H1 (cell line): ENCODE results near the gene LTBP1. TPM values are rescaled to one million over a fixed set of nuclear protein-coding genes. Genes with fewer than 3 reads are reported as not detected.

Experiments
- CTCF ChIA-PET: fragments of 300-600 bp; sonication (Branson Sonifier 250); formaldehyde crosslinking; loops from one replicate; lab custom pipeline; 2021; ENCODE audit not compliant: partially characterized antibody; lab: Charles Lee
- POLR2A ChIA-PET: fragments of 300-600 bp; sonication (Branson Sonifier 250); formaldehyde crosslinking; loops from one replicate; lab custom pipeline; 2021; ENCODE audit warnings: inconsistent platforms; ENCODE audit not compliant: partially characterized antibody; lab: Charles Lee
- DNase-seq, 2 experiments: peaks; one replicate each; pipeline versions ENCODE4 v3.0.0 to v3.0.0-alpha.2; 2010 to 2022; ENCODE audit warnings: low spot score in 2 of 2, low read depth in 1 of 2, mixed read lengths in 1 of 2
- FAIRE-seq: peaks from 2 replicates; lab custom pipeline; 2011; peaks lifted over from hg19 to GRCh38; lab: Jason Lieb, UNC
- H2AFZ ChIP-seq: 2 replicates; pipeline ENCODE4 v1.8.1; 2012; ENCODE audit warnings: low read length, inconsistent platforms
- H2AK5ac ChIP-seq: 2 replicates; pipeline ENCODE4 v1.6.1; 2013; ENCODE audit warnings: low read depth, low read length
- H2BK120ac ChIP-seq: replicated peaks from 2 replicates; pipeline ENCODE3; 2013; ENCODE audit warnings: low read depth, low read length, inconsistent platforms
- H2BK12ac ChIP-seq: 2 replicates; pipeline ENCODE4 v1.6.1; 2013; ENCODE audit warnings: low read depth, low read length
- H2BK15ac ChIP-seq: 2 replicates; pipeline ENCODE4 v1.6.1; 2013; ENCODE audit warnings: low read length
- H2BK20ac ChIP-seq: 2 replicates; pipeline ENCODE4 v1.6.1; 2013; ENCODE audit warnings: low read length
- H2BK5ac ChIP-seq: 2 replicates; pipeline ENCODE4 v1.6.1; 2013; ENCODE audit warnings: low read depth, low read length
- H3K14ac ChIP-seq: 2 replicates; pipeline ENCODE4 v1.6.1; 2013; ENCODE audit warnings: inconsistent platforms; ENCODE audit not compliant: insufficient read length
- H3K18ac ChIP-seq: 2 replicates; pipeline ENCODE4 v1.6.1; 2013; ENCODE audit warnings: low read length; ENCODE audit errors: extremely low read depth
- H3K23ac ChIP-seq: 2 replicates; pipeline ENCODE4 v1.6.1; 2013; ENCODE audit warnings: inconsistent platforms; ENCODE audit not compliant: insufficient read length
- H3K23me2 ChIP-seq: 2 replicates; pipeline ENCODE4 v1.6.1; 2013; ENCODE audit warnings: low read depth, low read length
- H3K27ac ChIP-seq: 2 replicates; pipeline ENCODE4 v1.6.1; 2011; ENCODE audit warnings: low read depth, low read length, inconsistent platforms
- H3K27me3 ChIP-seq, 4 experiments: replicated peaks in 1 of 4; 1 replicate in 1 of 4; 2 replicates in 3 of 4; pipeline versions ENCODE4 v1.6.1 to v1.8.1; 2011 to 2013; ENCODE audit warnings: low read length in 3 of 4, mild to moderate bottlenecking in 3 of 4, inconsistent platforms in 2 of 4, mixed read lengths in 2 of 4, moderate library complexity in 1 of 4; ENCODE audit not compliant: control insufficient read depth in 3 of 4, insufficient read depth in 3 of 4; ENCODE audit errors: extremely low read depth in 1 of 4
- H3K36me3 ChIP-seq, 4 experiments: 2 replicates each; pipeline versions ENCODE4 v1.6.1 to v1.8.1; 2011 to 2013; ENCODE audit warnings: mild to moderate bottlenecking in 4 of 4, low read length in 3 of 4, moderate library complexity in 2 of 4, control low read depth in 1 of 4, inconsistent platforms in 1 of 4; ENCODE audit not compliant: insufficient read depth in 4 of 4, control insufficient read depth in 2 of 4
- H3K4ac ChIP-seq: replicated peaks from 2 replicates; pipeline ENCODE3; 2013; ENCODE audit warnings: low read length, low read depth, mixed read lengths, inconsistent platforms; ENCODE audit not compliant: insufficient read length
- H3K4me1 ChIP-seq, 4 experiments: replicated peaks in 1 of 4; 1 replicate in 1 of 4; 2 replicates in 3 of 4; pipeline versions ENCODE4 v1.6.1 to v1.8.1; 2011 to 2013; ENCODE audit warnings: low read length in 3 of 4, inconsistent platforms in 2 of 4, mixed read lengths in 1 of 4; ENCODE audit not compliant: insufficient read depth in 4 of 4, control insufficient read depth in 3 of 4
- H3K4me2 ChIP-seq, 2 experiments: 2 replicates each; pipeline versions ENCODE4 v1.6.1 to v1.8.1; 2011 to 2013; ENCODE audit warnings: low read depth in 2 of 2, low read length in 2 of 2, control low read depth in 1 of 2, inconsistent platforms in 1 of 2, mild to moderate bottlenecking in 1 of 2; ENCODE audit not compliant: insufficient read depth in 1 of 2
- H3K4me3 ChIP-seq, 4 experiments: fragments of 200-600, 300-600 bp in 1 of 4; sonication (generic), shearing (Covaris generic), sonication (Bioruptor Twin) in 1 of 4; 2 replicates each; pipeline versions ENCODE4 v1.5.1 to v1.8.1; 2011 to 2016; ENCODE audit warnings: low read length in 4 of 4, low read depth in 3 of 4, control low read depth in 2 of 4, inconsistent platforms in 2 of 4, mild to moderate bottlenecking in 2 of 4, mixed read lengths in 1 of 4, moderate library complexity in 1 of 4; ENCODE audit not compliant: insufficient read depth in 2 of 4; ENCODE audit errors: extremely low read depth in 1 of 4
- H3K56ac ChIP-seq: replicated peaks from 2 replicates; pipeline ENCODE3; 2013; ENCODE audit warnings: low read depth, mild to moderate bottlenecking, mixed read lengths, low read length, inconsistent platforms; ENCODE audit not compliant: insufficient read length
- H3K79me1 ChIP-seq: 2 replicates; pipeline ENCODE4 v1.6.1; 2013; ENCODE audit warnings: low read depth, low read length, control low read depth
- H3K79me2 ChIP-seq, 2 experiments: 2 replicates each; pipeline versions ENCODE4 v1.6.1 to v1.8.1; 2012 to 2013; ENCODE audit warnings: low read length in 2 of 2, mild to moderate bottlenecking in 2 of 2, inconsistent platforms in 1 of 2; ENCODE audit not compliant: insufficient read depth in 2 of 2, control insufficient read depth in 1 of 2
- H3K9ac ChIP-seq, 4 experiments: replicated peaks in 1 of 4; 1 replicate in 1 of 4; 2 replicates in 3 of 4; pipeline versions ENCODE4 v1.6.1 to v1.8.1; 2011 to 2013; ENCODE audit warnings: low read depth in 3 of 4, low read length in 3 of 4, control low read depth in 2 of 4, mild to moderate bottlenecking in 2 of 4, moderate library complexity in 2 of 4, inconsistent platforms in 1 of 4; ENCODE audit errors: extremely low read depth in 1 of 4
- H3K9me3 ChIP-seq, 2 experiments: 2 replicates each; pipeline versions ENCODE4 v1.6.1 to v1.8.1; 2012 to 2013; ENCODE audit warnings: mild to moderate bottlenecking in 2 of 2, moderate library complexity in 2 of 2, control low read depth in 1 of 2, inconsistent platforms in 1 of 2, low read depth in 1 of 2, low read length in 1 of 2, mixed read lengths in 1 of 2; ENCODE audit not compliant: insufficient read depth in 2 of 2
- H4K20me1 ChIP-seq, 2 experiments: replicated peaks in 1 of 2; 2 replicates each; pipeline versions ENCODE3 to v1.8.1; 2011 to 2013; ENCODE audit warnings: inconsistent platforms in 2 of 2, low read length in 2 of 2, mild to moderate bottlenecking in 1 of 2; ENCODE audit not compliant: insufficient read depth in 2 of 2, control insufficient read depth in 1 of 2
- H4K5ac ChIP-seq: 2 replicates; pipeline ENCODE4 v1.6.1; 2013; ENCODE audit warnings: low read length, low read depth, mixed read lengths, inconsistent platforms; ENCODE audit not compliant: insufficient read length
- H4K8ac ChIP-seq: 2 replicates; pipeline ENCODE4 v1.8.0; 2013; ENCODE audit warnings: mild to moderate bottlenecking, moderate library complexity, low read length, inconsistent platforms; ENCODE audit not compliant: insufficient read depth; ENCODE audit errors: extremely low read depth
- H4K91ac ChIP-seq: replicated peaks from 2 replicates; pipeline ENCODE3; 2013; ENCODE audit warnings: low read length, mixed read lengths, inconsistent platforms; ENCODE audit not compliant: insufficient read length
- CREB1 ChIP-seq: IDR thresholded peaks from 2 replicates; pipeline ENCODE4 v1.6.1; 2012; ENCODE audit warnings: inconsistent platforms
- SIRT6 ChIP-seq: IDR thresholded peaks from one replicate; pipeline ENCODE4 v1.7.1; 2012; ENCODE audit warnings: low read length, inconsistent platforms
- SIX5 ChIP-seq: IDR thresholded peaks from 2 replicates; pipeline ENCODE4 v1.6.1; 2011; ENCODE audit warnings: mild to moderate bottlenecking, low read depth, low read length
- WGBS, 2 experiments: shearing (Covaris generic) in 1 of 2; methylation state at CpG; one replicate each; pipeline versions ENCODE4 v1.1.6 to v1.1.7; 2013 to 2015; ENCODE audit warnings: low lambda C conversion rate in 2 of 2, mixed read lengths in 2 of 2, inconsistent platforms in 1 of 2, low coverage in 1 of 2, missing lambda C conversion rate in 1 of 2; ENCODE audit not compliant: insufficient replicate concordance in 2 of 2, insufficient coverage in 1 of 2, insufficient read length in 1 of 2; ENCODE audit errors: extremely low coverage in 1 of 2, missing lambda C conversion rate in 1 of 2; 5-methylcytosine and 5-hydroxymethylcytosine counted together
- polyA plus RNA-seq, 7 experiments: library from polyadenylated mRNA; depleted of rRNA in 3 of 7; stranded (reverse) in 5 of 7; unstranded in 2 of 7; fragments of >200 nt in 5 of 7; fragments of 200-250 nt in 2 of 7; gene quantifications; 1 replicate in 5 of 7; 2 replicates in 1 of 7; 4 replicates in 1 of 7; pipeline versions ENCODE4 v1.2.1 to v1.2.3, GENCODE V29; 2011 to 2013; ENCODE audit warnings: missing spikeins in 2 of 7, mixed read lengths in 2 of 7
- total RNA-seq: library from RNA; stranded (reverse); fragmentation: NEBNext Ultra II Directional; extraction: Animal tissue kit (Norgen Biotek cat#: 25700); gene quantifications from 2 replicates; pipeline ENCODE4 v1.2.1, GENCODE V29; 2021

The LTBP1 gene
- total and polyA plus RNA-seq, 2 of the 8 experiments (the other 6 are each of a cell fraction or from before 2014, with no cell fraction given) = 15.4 to 24.7 TPM

DNA sequence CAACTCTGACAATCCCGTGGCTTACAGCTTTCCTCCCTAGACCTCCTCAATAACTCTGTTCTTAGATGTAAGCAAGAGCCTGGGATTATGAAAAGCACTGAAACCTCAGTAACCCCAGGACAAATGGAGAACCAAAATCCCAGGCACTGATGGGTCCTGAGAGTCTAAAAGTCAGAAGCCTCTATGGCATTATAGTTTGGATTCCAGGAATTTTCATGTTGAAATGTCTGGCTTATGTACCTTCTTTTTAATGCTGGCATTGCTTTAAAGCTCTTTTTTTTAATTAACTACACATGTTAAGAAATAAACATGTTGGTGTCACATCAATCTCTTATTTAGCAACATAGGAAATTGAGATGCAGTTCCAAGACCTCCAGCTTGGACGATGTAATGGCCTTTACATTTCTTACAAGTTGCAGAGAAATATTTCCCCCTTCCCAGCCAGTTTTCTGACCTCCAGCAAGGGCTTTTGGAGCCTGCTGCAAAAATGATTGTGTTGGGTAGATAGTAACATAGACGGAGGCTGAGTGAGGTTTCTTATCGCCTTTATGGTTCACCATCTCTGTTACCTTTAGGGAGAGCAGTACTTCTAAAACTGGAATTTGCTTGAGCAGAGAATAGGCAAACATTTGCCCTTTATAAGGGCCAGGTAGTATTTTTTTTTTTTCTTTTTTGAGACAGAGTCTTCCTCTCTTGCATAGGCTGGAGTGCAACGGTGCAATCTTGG is 444.9 kb downstream of the LTBP1 start:
- Histone ChIP-seq H4K8ac (no peak overlapping the region), H3K23ac (no peak overlapping the region), H3K4me1 (no peaks in the 10 kb centered on the region), H2AK5ac (no peak overlapping the region), H3K14ac (no peak overlapping the region), H3K79me1 (no peaks in the 10 kb centered on the region), H3K36me3 (no peaks in the 10 kb centered on the region), H3K4me3 (no peak overlapping the region), H3K56ac (no peak overlapping the region), H2BK120ac (no peak overlapping the region), H3K27me3 (no peaks in the 10 kb centered on the region), H2BK15ac (no peak overlapping the region), H4K91ac (no peak overlapping the region), H3K9ac (no peak overlapping the region), H2AFZ (no peak overlapping the region), H2BK20ac (no peak overlapping the region), H3K9me3 (no peaks in the 10 kb centered on the region), H3K79me2 (no peaks in the 10 kb centered on the region), H4K5ac (no peak overlapping the region), H3K4ac (no peak overlapping the region), H3K27ac (no peak overlapping the region), H3K18ac (no peak overlapping the region), H2BK5ac (no peak overlapping the region), H4K20me1 (no peaks in the 10 kb centered on the region), H3K23me2 (no peaks in the 10 kb centered on the region), H2BK12ac (no peak overlapping the region), H3K4me2 (no peak overlapping the region)
- DNase-seq = no peak
- no peak for FAIRE-seq
- 84% methylated on average over 5 of the region's 5 CpGs; no CpG with 5 or more reads in 1 of the 2 experiments for WGBS, 2 experiments
- no peak for TF ChIP-seq SIRT6
- no peak for TF ChIP-seq SIX5
- no peak for TF ChIP-seq CREB1
- POLR2A ChIA-PET = no interaction called here
- CTCF ChIA-PET = interaction anchor here (0.8 to 3.1 kb wide), 6 partner anchors 10 to 49 kb away, joined by 3 to 19 read pairs (median 6); no protein-coding TSS in a partner anchor
